Left colon (tissue), 2 donors: Measurements from ENCODE around the gene RPRD1A. TPM values are rescaled to one million over a fixed set of nuclear protein-coding genes. Genes with fewer than 3 reads are reported as not detected.
"Not testable (repeated sequence)": the region's sequence is repeated elsewhere in the genome, so short reads cannot be mapped to it uniquely, and the experiment has no call there.

Experiments used
- ATAC-seq: fragments of 200-7000 bp; cut with Tn5 transposase; one replicate; pipeline ENCODE4 v1.9.1; 2020; ENCODE audit warnings: mild to moderate bottlenecking, moderate library complexity
- DNase-seq, 2 donors: peaks; one replicate each; pipeline ENCODE4 v3.0.0-alpha.2; 2020
- intact Hi-C, 2 donors: fragments of 100-400 bp; cut with DNase I in 1 of 2; cut with micrococcal nuclease in 1 of 2; formaldehyde crosslinking; loops; one replicate each; pipeline versions ENCODE4 v1.11.2 to v1.14.0; 2022; cut with DNase I, micrococcal nuclease
- total RNA-seq, 2 donors: library from RNA; stranded (reverse); fragmentation: NEBNext Ultra II Directional; extraction: Animal tissue kit (Norgen Biotek cat#: 25700); gene quantifications; one replicate each; pipeline ENCODE4 v1.2.1, GENCODE V29; 2021
- donor health status: DM: no; HTN: no; CAD: no.
- donor health status: DM: yes; HTN: yes; CAD: no.

RPRD1A gene
- total RNA-seq, 2 donors from 2014 or later: 32.3 to 32.5 TPM

DNA sequence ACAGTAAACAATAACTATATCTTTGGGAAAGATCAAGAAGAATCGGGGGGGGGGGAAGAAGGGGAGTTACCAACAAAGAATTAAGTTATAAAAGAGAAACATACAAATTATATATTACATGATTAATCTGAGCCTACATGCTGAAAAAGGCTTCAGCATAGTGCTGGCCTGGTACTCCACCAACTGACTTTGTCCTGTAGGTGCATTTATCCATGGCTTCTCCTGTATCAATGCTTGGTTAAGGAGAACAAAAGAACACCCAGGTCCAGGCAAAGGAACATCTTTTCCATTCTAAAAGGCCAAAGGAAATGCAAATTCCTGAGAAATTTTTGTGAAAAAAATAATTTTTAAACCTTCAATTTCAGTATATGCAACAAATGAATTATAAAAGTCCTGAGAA lies 24.2 kb downstream of the RPRD1A start:
- DNase-seq (no peak), ATAC-seq (no peak)
- intact Hi-C loops: no loop called here

DNA sequence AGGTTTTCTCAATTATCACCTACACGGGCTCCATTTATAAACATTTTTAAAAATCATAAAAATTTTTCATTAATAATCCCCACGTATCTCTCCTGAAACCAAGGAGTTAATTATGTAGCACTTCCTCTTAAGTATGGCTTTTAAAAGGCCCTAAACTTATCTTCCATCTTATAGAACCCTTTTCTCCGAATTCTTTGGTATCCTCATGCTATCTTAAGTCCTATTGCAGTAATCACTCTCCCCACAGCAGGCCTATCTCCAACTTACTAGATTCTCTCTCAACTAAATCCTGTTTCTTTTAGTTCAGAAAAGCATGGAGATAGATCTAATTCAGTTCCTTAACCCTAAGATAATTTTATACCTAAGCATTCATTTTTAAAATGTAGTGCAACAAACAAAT lies 26.2 kb downstream of the RPRD1A start:
- ATAC-seq (no peak), DNase-seq (no peak)
- intact Hi-C loops: no loop called here

DNA sequence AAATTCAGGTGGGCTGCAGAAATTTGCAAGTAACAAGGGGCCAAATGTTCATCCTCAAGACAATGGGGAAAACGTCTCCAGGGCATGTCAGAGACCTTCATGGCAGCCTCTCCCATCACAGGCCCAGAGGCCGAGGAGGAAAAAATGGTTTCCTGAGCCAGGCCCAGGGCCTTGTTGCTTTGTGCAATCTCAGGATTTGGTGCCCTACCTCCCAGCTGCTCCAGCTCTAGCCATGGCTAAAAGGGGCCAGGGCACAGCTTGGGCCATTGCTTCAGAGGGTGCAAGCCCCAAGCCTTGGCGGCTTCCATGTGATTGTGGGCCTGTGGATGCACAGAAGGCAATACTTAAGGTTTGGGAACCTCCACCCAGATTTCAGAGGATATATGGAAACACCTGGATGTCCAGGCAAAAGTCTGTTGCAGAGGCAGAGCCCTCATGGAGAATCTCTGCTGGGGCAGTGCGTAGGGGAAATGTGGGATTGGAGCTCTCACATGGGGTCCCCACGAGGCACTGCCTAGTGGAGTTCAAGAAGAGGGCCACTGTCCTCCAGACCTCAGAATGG lies 29.2 kb downstream of the RPRD1A start:
- ATAC-seq: no peak
- intact Hi-C loops: no loop called here
- DNase-seq: no peak

DNA sequence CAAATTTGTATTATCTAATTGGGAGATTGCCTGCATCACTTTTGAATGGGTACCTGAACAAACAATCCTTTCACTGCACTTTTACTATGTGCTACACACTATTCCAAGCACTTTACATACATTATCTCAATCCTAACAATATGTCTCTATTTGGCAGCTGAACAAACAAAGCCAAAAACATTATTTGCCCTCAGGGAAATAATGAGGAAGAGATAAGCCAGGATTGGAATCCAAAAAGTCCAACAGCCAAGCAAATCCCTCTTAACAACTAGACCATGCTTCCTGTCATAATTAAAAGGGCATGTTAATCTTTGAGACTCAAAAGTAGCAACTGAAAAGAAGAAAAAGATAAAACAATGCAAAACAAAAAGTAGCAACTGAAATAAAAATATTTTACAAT lies 32.1 kb downstream of the RPRD1A start:
- ATAC-seq: no peak
- no peak for DNase-seq
- intact Hi-C loops: no loop called here

DNA sequence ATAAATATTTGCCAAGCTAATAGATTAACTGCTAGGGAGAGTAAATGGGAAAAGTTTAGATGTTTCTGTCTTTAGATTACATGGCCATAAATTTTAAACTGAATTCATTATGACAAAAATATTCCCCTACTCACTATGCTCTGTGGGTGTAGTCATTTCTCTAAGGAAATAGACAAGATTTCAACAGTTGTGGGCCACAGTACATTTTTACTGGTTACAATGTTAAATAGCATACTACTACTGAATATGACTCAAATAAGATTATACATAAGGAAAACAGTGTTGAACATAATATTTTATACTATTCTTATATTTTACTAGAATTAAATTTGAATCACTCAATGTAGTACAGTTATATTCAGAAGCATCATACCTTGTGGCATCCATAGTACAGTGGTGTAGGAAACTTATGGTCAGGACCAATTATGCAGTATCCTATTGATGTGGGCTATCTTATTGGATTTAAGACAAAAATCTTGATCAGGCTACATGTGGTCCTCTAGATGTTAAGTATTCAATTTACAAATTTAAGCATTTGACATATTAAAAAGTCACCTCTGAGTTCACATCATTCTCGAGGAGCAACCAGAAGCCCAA lies 33.0 kb downstream of the RPRD1A start:
- no peak for ATAC-seq

DNA sequence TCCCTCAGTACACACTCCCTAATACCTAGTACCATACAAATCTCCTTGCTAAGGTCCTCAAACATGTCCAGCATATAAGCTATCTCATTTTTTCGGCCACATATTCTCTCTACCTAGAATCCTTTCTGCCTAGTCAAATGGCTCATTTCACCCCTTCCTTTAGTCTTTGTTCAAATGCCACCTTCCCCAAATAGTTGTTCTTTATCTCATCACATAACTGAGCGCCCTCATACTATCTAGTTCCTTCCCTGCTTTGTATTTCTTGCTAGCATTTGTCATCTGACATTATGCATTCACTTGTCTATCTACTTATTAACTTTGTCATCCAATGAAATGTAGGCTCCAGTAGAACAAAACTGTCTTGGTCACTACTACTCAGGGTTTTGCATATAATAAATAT lies 35.5 kb downstream of the RPRD1A start:
- ATAC-seq: no peak

More for the DNA sequence above, 33.0 kb downstream of the RPRD1A start:
- DNase-seq: no peak
- intact Hi-C loops: no loop called here

DNA sequence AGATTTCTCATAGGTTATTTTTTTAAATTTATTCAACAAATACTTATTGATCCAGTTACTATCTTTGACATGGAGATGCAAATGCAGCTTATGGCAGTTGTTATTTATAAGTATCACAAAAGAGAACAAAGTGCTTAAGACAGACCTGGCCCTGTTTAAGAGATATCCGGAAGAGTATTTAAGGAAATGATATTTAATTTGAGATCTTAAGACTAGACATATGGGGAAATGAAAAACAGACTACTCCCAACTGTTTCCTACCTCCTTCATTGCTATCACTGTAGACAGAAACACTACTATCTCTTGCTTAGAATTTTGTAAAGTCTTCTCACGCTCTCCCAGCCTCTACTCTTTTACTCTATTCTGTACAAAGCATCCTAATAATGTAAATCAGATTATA lies 36.0 kb downstream of the RPRD1A start:
- no peak for ATAC-seq
- intact Hi-C loops: no loop called here
- DNase-seq: no peak

More for the DNA sequence above, 35.5 kb downstream of the RPRD1A start:
- intact Hi-C loops: no loop called here
- no peak for DNase-seq

DNA sequence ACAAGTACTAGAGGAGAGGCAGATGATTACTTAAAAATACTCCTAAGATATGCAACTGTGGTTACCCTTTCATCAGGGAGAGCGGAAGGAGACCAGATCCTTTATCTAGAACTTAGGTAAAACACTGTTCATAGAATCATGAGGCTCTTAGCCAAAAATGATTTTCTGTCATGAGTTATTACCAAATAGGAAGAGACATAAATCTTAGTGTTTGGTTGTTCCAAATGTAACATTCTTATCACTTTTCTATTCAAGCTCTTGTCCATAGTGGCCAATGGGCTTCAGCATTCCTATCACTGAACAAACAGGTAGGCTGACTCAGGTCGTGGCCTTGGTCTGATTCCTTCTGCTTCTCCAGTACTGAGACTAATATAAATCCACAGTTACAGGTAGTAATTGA lies 38.5 kb downstream of the RPRD1A start:
- DNase-seq (no peak), ATAC-seq (no peak)
- intact Hi-C loops: no loop called here

DNA sequence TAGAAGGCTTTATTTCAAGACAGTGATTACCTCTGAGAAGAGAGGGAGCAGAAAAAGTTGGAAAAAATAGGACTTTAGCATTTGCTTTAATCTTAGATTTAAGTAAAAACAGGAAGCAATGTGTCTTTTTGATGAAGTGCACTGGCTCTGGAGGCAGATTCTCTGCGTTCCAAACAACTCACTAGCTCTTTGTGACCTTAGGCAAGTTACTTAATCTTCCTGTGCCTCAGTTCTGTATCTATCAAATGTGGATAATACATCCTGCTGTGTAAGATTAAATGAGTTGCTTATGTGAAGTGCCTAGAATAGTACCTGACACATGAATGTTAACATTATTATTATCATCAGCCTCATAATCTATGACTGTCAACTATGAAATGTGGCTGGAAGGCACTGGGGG lies 42.3 kb downstream of the RPRD1A start:
- intact Hi-C loops: no loop called here

DNA sequence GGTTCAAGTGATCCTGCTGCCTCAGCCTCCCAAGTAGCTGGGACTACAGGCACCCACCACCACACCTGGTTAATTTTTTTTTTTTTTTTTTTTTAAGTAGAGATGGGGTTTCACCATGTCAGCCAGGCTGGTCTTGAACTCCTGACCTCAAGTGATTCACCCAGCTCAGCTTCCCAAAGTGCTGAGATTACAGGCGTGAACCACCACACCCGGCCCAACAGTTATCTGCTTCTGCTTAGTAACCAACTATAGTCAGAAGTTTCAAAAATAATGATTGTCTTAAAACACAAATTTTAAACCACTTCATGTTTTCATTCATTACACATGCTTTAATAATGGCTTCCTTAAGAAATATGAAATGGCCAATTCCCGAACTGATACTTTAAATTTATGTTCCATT lies 43.1 kb downstream of the RPRD1A start:
- DNase-seq, ATAC-seq, intact Hi-C loops: not testable (repeated sequence)

More for the DNA sequence above, 42.3 kb downstream of the RPRD1A start:
- ATAC-seq (no peak), DNase-seq (no peak)

DNA sequence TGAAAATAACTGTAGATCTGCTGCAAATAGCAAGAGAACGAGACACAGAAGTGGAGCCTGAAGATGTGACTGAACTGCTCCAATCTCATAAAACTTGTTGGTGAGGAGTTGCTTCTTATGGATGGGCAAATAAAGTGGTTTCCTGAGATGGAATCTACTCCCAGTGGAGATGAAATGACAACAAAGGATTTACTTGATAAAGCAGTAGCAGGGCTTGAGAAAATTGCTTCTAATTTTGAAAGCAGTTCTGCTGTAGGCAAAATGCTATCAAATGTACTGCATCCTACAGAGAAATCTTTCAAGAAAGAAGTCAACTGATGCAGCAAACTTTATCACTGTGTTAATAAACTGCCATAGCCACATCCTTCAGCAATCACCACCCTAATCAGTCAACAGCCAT lies 44.0 kb downstream of the RPRD1A start:
- intact Hi-C loops: no loop called here
- DNase-seq (no peak), ATAC-seq (no peak)

DNA sequence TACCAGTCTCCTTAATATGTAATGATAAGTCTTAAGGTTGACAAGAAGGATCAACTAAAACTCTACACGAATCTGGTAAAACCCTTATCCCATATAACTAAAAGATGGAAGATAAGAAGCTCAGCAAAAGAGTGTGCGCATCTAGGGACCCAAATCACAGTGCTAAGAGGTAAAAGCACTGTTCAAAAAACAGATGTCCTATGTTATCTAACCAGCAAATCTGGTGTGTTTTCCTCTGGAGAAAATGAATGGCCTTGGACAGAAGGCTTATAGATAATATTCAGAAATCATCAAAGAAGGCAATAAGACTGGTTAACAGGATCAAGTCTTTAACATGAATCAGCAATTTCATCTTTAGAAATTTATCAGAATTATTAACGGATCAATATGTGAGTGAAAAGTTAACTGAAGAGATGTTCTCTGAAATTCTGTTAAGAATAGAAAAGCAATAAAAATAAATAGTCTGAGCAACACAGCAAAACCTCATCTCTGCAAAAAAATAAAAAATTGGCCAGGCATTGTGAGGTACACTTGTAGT lies 47.1 kb downstream of the RPRD1A start:
- ATAC-seq (no peak), DNase-seq (no peak)
- intact Hi-C loops: no loop called here

DNA sequence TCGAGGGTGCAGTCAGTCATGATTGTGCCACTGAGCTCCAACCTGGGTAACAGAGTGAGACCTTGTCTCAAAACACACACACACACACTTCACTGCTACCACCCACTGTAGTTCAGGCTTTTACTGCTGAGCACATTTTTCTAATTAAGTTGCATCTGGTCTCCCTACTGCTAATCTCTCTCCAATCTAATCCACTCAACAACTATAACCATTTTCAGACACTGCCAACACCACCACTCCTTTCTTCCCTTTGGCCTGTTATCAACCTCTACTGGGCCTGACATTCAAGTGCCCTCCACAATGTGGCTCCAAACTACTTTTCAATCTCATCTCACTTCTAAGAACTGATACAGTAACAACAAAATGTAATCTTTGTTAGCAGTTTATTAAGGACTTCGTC lies 50.1 kb downstream of the RPRD1A start:
- DNase-seq: no peak
- no peak for ATAC-seq
- intact Hi-C loops: loop anchor here in 1 of 2 donors (5.0 kb wide), 1 partner anchor 265 kb away; no protein-coding TSS in a partner anchor

DNA sequence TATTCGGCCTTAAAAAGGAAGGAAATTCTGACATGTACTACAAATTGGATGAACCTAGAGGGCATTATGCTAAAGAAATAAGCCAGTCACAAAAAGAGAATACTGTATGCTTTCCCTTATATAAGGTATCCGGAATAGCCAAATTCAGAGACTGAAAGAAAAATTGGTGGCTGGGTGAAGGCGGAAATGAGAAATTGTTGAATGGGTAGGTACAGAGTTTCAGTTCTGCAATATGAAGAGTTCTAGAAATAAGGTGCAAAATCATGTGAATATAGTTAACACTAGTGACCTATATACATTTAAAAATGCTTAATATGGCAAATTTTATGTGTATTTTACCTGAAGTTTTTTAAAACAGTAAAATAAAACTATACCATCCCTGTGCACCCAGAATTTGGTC lies 51.7 kb downstream of the RPRD1A start:
- no peak for DNase-seq
- ATAC-seq: no peak
- intact Hi-C loops: loop anchor here in 1 of 2 donors (5.0 kb wide), 1 partner anchor 267 kb away; no protein-coding TSS in a partner anchor

DNA sequence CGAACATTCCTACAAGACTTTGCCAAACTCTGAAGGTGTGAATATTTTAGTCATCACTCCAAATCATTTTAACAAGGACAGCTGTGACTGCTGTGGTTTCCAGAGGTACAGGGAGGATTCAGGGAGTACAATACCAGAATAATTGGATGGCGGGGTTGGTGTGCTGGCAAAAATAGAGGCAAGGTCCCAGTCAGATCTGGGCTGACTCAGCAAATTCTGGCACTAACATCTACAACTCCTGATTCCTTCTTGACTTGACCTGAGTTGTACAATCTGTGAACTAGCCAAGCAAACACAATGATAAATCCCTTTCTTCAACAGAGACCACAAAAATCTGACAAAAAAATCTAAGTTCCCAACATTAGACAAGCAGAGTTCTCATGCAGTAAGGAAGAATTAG lies 54.5 kb downstream of the RPRD1A start:
- DNase-seq: no peak
- ATAC-seq: no peak
- intact Hi-C loops: no loop called here

DNA sequence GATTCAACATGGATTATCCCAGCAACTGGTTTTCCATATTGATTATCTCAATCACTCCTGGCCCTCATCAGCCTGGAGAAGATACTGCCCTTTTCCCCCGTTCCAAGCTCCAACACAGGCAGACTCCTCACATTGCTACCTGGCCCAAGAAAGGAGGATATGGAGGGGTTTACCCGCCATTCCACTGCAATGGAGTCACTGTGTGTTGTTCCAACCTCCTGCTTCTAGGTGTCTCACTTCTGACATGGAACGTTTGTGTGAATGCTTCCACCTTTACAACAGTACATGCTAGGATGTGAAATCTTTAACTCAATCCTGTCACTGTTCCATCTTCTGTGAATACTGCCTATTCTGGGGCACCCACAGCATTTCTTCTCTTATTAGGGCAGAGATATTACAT lies 58.1 kb downstream of the RPRD1A start:
- no peak for ATAC-seq
- intact Hi-C loops: no loop called here
- no peak for DNase-seq

DNA sequence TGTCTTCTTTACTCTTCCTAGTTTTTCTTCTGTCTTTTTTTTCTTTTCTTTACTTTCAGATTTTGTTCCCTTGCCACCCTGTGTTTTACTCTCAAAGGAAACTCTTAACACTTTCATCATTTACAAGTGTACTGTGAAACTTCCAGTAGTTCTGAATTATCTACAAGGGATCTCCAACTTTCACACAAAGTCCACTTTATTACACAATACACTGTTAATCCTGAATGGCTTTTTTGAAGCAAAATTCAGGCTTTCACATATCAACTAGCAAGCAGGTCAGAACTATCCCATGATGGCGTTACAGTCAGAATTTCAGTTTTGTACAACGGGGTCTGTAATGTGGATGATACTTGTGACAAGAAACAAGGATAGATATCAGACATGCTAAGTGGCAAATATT lies 60.4 kb downstream of the RPRD1A start:
- no peak for ATAC-seq
- DNase-seq: no peak
- intact Hi-C loops: no loop called here

DNA sequence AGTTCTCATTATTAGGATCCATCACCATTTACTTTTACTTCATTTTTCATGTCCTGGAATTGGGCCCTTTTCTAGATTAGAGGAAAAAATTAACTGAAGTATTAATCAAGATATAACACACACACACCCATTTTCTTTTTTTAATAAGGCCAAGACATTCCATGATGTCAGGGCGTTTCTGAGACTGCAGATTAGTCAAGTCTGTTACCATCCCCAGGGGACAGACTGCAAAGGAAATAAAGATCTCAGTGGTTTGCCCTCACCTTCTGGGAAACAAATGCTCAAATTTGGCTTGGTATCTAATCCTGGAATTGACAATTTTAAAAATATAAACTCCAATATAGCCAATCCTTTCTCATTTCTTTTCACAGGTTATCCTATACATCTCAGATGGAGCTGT lies 67.4 kb downstream of the RPRD1A start:
- ATAC-seq: no peak
- intact Hi-C loops: no loop called here
- DNase-seq: no peak

DNA sequence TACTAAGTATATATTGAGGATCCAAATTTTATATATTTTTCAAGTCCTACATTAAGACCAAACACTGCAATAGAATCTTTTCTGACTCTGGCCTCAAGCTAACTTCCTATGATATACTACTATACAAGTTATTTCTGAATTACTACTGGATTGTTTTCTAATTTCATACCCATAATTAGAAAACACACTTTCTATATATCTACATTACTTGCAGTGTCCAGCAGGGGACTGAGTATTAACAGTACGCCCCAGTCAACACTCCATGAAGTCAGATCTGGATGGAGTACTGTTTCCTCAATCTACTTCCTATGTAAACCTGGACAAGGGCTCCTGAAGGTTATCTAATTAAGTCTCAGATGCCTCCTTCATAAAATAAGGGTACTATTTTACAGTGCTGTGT lies 68.4 kb downstream of the RPRD1A start:
- intact Hi-C loops: no loop called here
- ATAC-seq (peak; percentile 34), DNase-seq (no peak)

DNA sequence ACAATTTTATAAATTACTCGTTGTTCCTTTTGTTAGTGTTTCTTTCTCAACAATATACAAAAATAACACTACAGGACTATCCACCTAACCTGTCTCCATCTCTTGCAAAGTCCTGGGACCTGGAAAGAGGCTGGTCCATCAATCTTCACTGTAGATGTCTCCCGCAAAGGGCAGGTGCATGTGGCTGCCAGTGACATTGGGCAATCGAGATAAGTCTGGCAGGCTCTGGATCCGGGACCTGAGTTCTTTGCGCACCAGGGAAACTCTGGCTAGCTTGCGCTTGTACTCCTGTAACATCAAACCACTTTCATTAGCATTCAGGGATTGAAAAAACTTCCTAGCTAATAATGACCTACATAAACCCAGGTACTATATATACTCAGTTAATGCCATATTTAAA lies 74.3 kb downstream of the RPRD1A start:
- DNase-seq (no peak), ATAC-seq (no peak)
- intact Hi-C loops: no loop called here

DNA sequence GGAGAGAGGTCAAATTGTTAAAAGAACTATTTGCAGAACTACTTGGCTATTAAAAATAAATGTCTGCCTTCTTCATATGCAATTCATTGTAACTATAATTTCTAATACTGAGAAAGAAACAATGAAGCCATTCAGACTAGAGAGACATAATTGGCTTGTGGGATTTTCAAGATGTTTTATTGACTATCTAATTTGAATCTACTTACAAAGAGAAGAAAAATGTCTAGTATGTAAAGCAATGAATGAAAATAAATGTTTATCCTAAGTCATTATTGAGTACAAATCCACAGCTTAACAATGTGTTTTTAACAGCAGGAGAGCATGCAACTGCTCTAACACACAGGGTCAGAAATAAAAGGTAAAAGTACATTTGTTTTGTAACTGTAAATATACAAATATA lies 75.7 kb downstream of the RPRD1A start:
- intact Hi-C loops: no loop called here
- no peak for ATAC-seq
- no peak for DNase-seq
